ENCODE results near the gene OR52H1. TPM values are rescaled to one million over a fixed set of nuclear protein-coding genes. Genes with fewer than 3 reads are reported as not detected.

OR52H1 gene
- total and polyA plus RNA-seq, 9 of the 15 experiments (the other 6 are each of a cell fraction or from before 2014, with no cell fraction given): 0.15 TPM; not detected in 8

GRCh38 chr11:5504403-5504921, 43.9 kb downstream of the OR52H1 start (continued):
- TF ChIP-seq ZHX1 (conservative IDR thresholded peaks at IDR 0.05; ENCODE audit: low read length) (no peak), ZNF224 (CRISPR knock-in tag; IDR thresholded peaks at IDR 0.05) (no peak), TSC22D4 (tag; IDR thresholded peaks at IDR 0.05) (no peak), ZNF318 (IDR thresholded peaks at IDR 0.05; ENCODE audit: borderline replicate concordance in 1 of 2, low read depth in 1 of 2) (0 out of 4 replicates have a peak, but pooled peaks of 1 of the 2 experiments have one; percentile 13), TEAD1 (CRISPR knock-in tag; IDR thresholded peaks at IDR 0.05) (no peak), ARHGAP35 (IDR thresholded peaks at IDR 0.05; ENCODE audit: partially characterized antibody) (no peak), NCOA2 (IDR thresholded peaks at IDR 0.05; ENCODE audit: partially characterized antibody in 2 of 2) (no peak), TGIF2 (CRISPR knock-in tag; IDR thresholded peaks at IDR 0.05) (no peak), RERE (CRISPR knock-in tag; IDR thresholded peaks at IDR 0.05; ENCODE audit: borderline replicate concordance) (no peak), ELF2 (CRISPR knock-in tag; IDR thresholded peaks at IDR 0.05) (no peak), ZNF232 (CRISPR knock-in tag; IDR thresholded peaks at IDR 0.05) (no peak)
